Stimulated activated CD8-positive, alpha-beta memory T cell treated with anti-CD3 and anti-CD28 coated beads, Interleukin-15, amount 100 ng/mL, for 48 hours (primary cell): ENCODE results near the gene AFMID.
A peak's percentile ranks its signal among the peaks of the same experiment; 100 is the strongest.
"Not testable (repeated sequence)": the region's sequence is repeated elsewhere in the genome, so short reads cannot be mapped to it uniquely, and the experiment has no call there.

Source experiments
- DNase-seq, 2 donors: peaks; one replicate each; pipeline ENCODE4 v3.0.0-alpha.2; 2020; ENCODE audit warnings: low read depth in 2 of 2

The AFMID gene

GRCh38 chr17:78238823-78239488, 51.8 kb downstream of the AFMID start:
- DNase-seq: no peak

DNA sequence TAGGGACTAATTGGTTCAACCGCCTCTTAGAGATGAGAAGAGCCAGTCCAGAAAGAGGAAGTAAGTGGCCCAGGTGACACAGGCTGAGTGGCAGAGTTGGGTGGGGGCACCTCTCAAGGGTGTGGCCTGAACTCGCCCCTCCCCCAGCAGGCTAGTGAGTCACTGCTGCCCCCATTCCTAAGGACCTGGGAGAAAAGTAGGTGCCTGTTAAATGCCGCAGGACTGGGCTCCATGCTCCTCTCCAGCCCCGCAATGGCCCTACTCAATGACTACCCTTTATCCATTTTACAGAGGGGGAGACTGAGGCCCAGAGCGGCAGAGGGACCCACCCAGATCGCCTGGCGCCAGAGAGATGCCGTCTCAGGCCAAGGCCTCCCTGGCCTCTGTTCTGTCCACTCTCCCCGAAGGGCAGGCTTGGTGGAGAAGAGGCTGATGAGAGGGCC, 52.3 kb downstream of the AFMID start:
- no peak for DNase-seq

DNA sequence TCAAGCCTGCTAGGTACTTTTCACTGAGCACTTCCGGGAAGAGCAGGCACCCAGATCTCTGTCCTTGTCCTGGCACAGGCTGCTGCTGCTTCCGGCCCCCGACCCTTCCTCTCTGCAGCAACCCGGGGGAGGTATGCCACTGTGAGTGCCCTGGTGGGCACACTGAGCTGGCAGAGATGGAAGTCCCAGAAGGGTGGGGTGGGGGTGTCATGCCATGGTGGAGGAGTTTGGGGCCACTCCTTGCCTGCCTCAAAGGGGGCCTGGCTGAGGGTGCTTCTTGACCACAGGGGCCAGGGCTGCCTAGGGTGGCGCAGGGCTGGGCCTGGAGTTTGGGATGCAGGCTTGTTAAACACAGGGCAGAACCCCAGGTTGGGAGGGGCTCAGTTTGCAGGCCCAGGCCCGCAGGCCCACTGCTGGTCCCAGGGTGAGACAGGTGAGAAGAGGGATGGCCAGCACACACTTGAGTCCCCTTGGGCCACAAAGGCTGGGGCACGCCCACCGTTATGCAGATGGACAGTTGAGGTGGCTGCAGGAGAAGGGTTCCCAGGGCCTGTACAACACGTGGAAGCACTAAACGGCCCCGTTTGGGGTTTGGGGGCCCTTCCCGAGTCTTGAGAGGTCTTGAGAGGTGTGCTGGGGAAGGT, 53.0 kb downstream of the AFMID start:
- DNase-seq: no peak

DNA sequence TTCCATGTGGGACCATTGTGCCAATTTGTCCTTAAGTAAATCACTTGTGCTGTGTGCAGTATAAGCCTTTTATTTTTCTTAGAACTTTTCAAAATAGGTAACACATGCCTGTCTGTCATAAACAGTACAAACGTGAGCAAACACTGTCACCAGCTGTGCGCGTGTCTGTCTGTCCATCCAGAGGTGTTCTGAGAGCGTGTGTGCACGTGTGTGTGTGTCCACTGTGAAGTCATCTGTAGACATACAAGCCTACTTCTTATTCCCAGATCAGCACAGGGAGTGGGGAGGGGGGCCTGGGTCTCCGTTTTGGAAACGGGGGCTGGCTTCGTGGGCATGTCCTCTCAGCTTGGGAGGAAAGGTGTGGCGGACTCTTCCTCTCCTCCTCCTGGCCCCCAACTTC, 53.7 kb downstream of the AFMID start:
- DNase-seq: no peak

DNA sequence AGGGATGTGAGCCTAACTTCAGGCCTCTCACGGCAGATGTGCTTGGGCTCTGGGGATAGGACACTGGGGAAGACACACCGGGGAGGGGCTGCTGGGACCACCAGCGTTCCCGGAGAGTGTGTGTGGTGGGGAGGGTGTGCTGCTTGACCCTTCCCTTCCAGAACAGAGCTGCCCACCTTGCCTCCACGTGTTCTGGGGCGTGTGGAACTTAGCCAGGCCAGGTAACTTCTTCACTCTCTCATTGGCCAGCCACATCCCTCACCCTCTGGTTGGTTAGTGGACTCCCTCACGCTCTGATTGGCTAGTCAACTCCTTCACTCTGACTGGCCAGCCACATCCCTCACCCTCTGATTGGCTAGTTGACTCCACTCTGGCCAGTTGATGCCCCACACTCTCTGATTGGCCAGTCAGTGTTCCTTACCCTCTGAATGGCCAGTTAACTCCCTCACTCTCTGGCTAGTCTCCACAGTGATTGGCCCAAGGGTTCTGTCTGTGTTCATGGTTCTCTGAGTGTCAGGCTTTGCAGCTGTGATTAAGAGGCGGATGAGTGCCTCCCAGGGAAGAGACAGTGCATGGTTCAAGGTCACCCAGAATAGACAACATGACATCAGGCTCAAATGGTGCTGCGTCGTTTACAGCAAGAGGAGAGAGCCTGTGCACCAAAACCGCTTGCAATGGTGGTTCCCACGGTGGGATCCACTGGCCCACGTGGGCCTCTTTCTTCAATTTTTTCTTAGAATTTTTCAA, 54.3 kb downstream of the AFMID start:
- DNase-seq: no peak

DNA sequence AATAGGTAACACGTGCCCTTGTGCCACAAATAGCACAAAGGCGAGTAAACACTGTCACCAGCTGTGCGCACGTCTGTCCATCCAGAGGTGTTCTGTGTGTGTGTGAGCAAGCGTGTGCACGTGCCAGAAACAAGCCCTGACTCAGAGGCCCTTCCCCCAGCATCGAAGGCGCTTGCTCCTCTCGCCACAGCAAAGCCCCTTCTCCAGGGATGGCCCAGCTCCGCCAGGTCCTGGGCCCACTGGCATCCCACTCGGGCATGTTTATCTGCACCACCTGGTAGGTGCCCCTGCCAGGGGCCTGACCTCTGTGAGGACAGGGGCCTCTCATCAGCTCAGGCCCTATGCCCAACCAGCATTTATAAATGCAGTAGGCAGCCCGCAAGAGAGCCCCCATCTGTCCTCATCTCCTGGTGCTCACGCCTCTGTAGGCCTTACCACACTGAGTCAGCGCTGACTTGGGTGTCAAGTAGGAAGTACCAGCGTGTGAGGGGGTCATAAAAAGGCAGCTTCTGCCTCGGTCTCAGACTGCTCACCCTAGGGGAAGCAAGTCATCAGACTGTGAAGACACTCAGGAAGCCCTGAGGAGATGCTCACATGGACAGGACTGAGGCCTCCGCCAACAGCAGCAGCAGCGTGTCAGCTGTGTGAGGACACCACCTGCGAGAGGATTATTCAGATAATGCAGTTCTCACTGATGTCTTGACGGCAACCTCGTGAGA, 55.0 kb downstream of the AFMID start:
- no peak for DNase-seq

DNA sequence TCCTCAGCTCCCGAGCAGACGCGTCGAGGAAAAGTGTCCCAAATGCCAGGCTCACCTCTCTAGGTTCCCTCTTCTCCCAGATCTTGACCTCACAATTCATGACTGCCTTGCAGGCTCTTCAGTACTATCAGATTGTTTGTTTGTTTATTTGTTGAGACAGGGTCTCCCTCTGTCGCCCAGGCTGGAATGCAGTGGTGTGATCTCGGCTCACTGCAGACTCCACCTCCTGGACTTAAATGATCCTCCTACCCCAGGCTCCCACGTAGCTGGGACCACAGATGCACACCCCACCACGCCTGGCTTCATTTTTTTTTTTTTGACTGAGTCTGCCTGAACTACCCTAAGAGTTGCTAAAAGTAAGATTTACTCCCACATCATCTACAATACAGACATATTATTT, 60.1 kb downstream of the AFMID start:
- no peak for DNase-seq

DNA sequence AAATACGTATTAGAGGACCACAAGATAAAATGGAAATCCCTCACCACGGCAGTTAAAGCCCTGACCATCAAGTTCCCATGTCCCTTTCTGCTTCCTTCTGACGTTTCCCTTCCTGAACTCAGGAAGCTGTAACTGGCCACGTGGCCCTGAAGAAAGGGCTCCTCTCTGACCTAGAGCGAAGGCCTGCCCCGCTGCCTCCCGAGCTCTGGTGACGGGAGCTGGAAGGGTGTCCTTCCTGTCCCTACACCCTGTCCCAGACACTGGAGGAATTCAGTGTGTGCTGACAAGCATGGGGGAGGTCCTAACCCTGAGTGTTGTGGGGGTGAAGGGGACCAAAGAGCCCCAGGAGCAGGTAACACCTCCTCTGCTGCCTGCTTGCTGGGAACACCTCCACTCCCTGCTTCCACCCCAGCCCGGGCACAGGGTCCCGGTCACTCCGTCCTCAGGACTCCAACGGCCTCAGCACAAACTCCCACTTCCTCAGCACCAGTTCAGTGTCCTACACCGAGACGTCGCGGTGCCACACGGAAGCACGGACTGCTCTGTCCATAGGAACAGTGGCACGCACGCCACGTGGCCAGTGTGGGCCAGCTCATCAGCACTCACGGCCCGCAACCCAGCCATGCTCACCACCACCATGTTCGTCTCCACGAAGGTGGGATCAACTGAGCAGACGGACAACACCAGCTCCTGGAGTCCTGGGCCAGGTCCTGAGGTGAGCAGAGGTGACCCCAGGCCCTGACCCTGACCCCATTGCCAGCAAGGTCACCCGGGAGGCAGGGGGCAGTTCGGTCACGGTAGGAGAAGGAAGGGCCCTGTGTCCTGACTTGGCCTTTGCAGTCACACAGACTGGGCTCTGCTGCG, 61.1 kb downstream of the AFMID start:
- no peak for DNase-seq

DNA sequence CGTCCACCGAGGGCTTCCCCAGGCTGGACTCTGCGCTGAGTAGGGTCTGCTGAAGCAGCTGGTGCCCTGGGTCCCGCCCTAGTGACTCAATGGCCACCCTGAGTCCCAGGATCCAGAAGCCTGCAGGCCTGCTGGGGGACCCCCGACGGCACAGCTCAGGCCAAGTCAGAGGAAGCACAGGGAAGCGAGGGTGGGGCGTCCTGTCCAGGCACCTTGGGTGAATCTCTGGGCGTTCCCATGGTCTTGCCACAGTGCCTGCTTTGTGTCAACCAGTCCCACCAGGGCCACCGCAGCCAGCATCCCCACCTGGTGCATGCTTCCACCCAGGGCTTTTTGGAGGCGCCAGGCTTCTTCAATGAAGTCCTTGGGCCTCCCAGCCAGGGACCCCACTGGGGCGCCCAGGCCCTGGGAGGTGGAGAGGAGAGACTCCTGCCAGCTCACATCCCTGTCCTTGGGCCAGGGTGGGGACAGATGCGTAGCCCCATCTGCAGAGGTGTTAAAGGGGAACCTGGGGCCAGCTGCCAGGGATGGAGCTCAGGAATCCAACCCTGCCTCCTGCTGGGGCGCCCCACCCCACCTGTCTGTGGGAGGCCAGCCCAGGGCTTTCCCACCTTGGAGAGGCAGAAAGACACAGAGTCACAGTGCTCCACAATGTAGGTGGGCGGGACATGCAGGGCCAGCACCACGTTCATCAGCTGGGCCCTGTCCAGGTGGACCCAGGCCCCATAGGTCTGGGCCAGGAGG, 62.1 kb downstream of the AFMID start:
- DNase-seq: no peak

- no peak for DNase-seq
These were observed 63.0 kb downstream of the AFMID start for GRCh38 chr17:78249818-78250806.

GRCh38 chr17:78250891-78251772, 64.0 kb downstream of the AFMID start:
- DNase-seq: peak; percentile 79 to 81

DNA sequence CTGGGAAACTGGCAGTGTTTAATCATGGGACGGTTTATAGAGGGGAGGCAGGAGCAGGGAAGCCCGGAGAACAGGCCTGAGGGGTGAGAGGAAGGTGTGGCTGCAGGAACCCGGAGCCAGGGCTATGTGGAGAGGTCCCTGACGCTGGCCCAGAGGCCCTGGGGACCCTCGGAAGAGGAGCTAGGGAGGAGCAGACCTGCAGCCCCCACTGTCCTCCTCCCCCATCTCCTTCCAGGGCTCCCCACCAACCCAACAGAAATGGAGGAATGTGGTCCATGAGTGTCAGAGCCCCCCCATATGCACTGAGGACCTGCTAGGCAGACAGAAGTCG, 64.6 kb downstream of the AFMID start:
- no peak for DNase-seq

DNA sequence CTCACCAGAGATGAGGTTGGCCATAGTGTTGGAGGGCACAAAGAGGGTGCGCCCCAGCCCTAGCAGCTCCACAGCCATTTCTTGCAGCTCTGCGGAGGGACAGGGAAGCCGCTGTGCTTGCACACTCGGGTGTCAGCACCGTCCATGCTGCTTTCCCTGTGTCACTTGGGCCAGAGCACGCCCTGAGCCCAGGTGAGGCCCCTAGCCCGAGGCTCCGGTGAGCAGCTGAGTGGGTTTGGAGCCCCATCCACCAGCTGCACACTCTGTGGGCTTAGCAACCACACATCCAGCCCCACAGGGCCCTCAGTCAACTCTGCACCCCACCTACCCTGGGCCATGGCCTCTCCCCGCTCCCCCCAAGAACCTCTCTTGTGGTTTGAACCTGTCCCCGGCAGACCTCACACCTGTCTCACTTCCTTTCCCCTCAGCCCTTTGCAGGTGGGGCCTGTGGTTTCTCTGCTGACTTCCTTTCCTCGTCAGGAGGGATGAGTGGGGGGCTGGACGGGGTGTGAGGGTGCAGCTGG, 65.0 kb downstream of the AFMID start:
- DNase-seq: peak in 1 of 2 donors; percentile 25

- no peak for DNase-seq
These were observed 65.8 kb downstream of the AFMID start for GRCh38 chr17:78252701-78253635.

DNA sequence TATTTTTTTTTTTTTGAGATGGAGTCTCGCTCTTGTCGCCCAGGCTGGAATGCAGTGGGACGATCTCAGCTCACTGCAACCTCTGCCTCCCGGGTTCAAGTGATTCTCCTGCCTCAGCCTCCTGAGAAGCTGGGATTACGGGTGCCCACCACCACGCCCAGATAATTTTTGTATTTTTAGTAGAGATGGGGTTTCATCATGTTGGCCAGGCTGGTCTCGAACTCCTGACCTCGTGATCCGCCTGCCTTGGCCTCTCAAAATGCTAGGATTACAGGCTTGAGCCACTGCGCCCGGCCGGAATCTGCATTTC, 66.4 kb downstream of the AFMID start:
- DNase-seq: not testable (repeated sequence)

GRCh38 chr17:78253946-78254672, 66.9 kb downstream of the AFMID start:
- peak; percentile 73 for DNase-seq
